GM12872 (cell line): Measurements from ENCODE around the gene MARK4.

Source experiments
- CTCF ChIP-seq: IDR thresholded peaks from 3 replicates; pipeline ENCODE4 v1.5.1; 2011; ENCODE audit warnings: low read depth, mild to moderate bottlenecking, low read length, moderate library complexity; ENCODE audit not compliant: insufficient read depth

Gene MARK4

GRCh38 chr19:45352471-45352870 lies 101.4 kb downstream of the MARK4 start:
- TF ChIP-seq CTCF = no peak

- TF ChIP-seq CTCF = no peak
Observed at GRCh38 chr19:45352914-45353796, 102.1 kb downstream of the MARK4 start.

- TF ChIP-seq CTCF = no peak
Observed at GRCh38 chr19:45354241-45354842, 103.3 kb downstream of the MARK4 start.
